GM12878 (cell line): Measurements from ENCODE around the gene PRSS1. TPM values are rescaled to one million over a fixed set of nuclear protein-coding genes. Genes with fewer than 3 reads are reported as not detected.

Source experiments
- ATAC-seq: fragments of 200-7000 bp; cut with Tn5 transposase; 3 replicates; pipeline ENCODE4 v1.9.1; 2020; ENCODE audit warnings: mild to moderate bottlenecking, moderate library complexity
- BruUV-seq: library from RNA; stranded (reverse); fragments of 400-500 nt; replicated peaks from 2 replicates; lab custom pipeline; 2021; lab: Mats Ljungman, UMichigan
- CTCF ChIA-PET: fragments of 300-600 bp; sonication (Branson Sonifier 250); formaldehyde crosslinking; extraction: SDS; loops from one replicate; lab custom pipeline; 2021; ENCODE audit warnings: inconsistent platforms; lab: Yijun Ruan, JAX
- POLR2A ChIA-PET: fragments of 350-600 bp; formaldehyde crosslinking; extraction: SDS; loops from one replicate; lab custom pipeline; 2021; ENCODE audit warnings: inconsistent platforms; lab: Charles Lee
- RAD21 ChIA-PET: fragments of 300-600 bp; sonication (Branson Sonifier 250); formaldehyde crosslinking; loops from one replicate; lab custom pipeline; 2023; ENCODE audit warnings: antibody characterized with exemption; ENCODE audit not compliant: unreplicated experiment; lab: Charles Lee
- SMC1A ChIA-PET: fragments of 300-600 bp; sonication (Branson Sonifier 250); formaldehyde crosslinking; loops from one replicate; lab custom pipeline; 2023; ENCODE audit not compliant: unreplicated experiment, uncharacterized antibody; lab: Charles Lee
- DNase-seq: peaks from one replicate; pipeline ENCODE4 v3.0.0-alpha.2; 2011; ENCODE audit warnings: low read depth, low spot score
- FAIRE-seq: peaks from 3 replicates; lab custom pipeline; 2011; peaks lifted over from hg19 to GRCh38; lab: Jason Lieb, UNC
- H2AFZ ChIP-seq: 2 replicates; pipeline ENCODE4 v1.6.0; 2011; ENCODE audit warnings: low read depth, low read length, control low read depth; ENCODE audit not compliant: control insufficient read depth
- H3K27ac ChIP-seq: 2 replicates; pipeline ENCODE4 v1.5.1; 2011; ENCODE audit warnings: control low read depth; ENCODE audit not compliant: control insufficient read depth, insufficient read depth
- H3K27me3 ChIP-seq, 2 experiments: replicated peaks in 1 of 2; 2 replicates each; pipeline versions ENCODE4 v1.6.0 to v1.6.1; 2011; ENCODE audit warnings: low read length in 1 of 2; ENCODE audit not compliant: control insufficient read depth in 2 of 2, insufficient read depth in 2 of 2
- H3K36me3 ChIP-seq, 2 experiments: 2 replicates each; pipeline ENCODE4 v1.5.1; 2011; ENCODE audit warnings: low read length in 1 of 2; ENCODE audit not compliant: control insufficient read depth in 2 of 2, insufficient read depth in 2 of 2
- H3K4me1 ChIP-seq: 2 replicates; pipeline ENCODE4 v1.6.1; 2011; ENCODE audit warnings: mild to moderate bottlenecking, low read length, moderate library complexity, mixed read lengths; ENCODE audit not compliant: control insufficient read depth, insufficient read depth
- H3K4me2 ChIP-seq: 2 replicates; pipeline ENCODE4 v1.6.0; 2011; ENCODE audit warnings: control low read depth; ENCODE audit not compliant: control insufficient read depth, insufficient read depth
- H3K4me3 ChIP-seq: fragments of 200-600 bp; sonication (generic); 2 replicates; pipeline ENCODE4 v1.5.1; 2016
- H3K79me2 ChIP-seq: 2 replicates; pipeline ENCODE4 v1.6.0; 2011; ENCODE audit warnings: low read length; ENCODE audit not compliant: control insufficient read depth, insufficient read depth
- H3K9ac ChIP-seq: 2 replicates; pipeline ENCODE4 v1.8.0; 2011; ENCODE audit warnings: low read length, control low read depth, mixed read lengths; ENCODE audit not compliant: control insufficient read depth, insufficient read depth
- H3K9me3 ChIP-seq: replicated peaks from 3 replicates; pipeline ENCODE4 v1.5.1; 2011; ENCODE audit warnings: mild to moderate bottlenecking, low read length; ENCODE audit not compliant: control insufficient read depth, insufficient read depth
- H4K20me1 ChIP-seq: 2 replicates; pipeline ENCODE4 v1.6.0; 2011; ENCODE audit not compliant: control insufficient read depth, insufficient read depth
- CBX3 ChIP-seq: fragments of 200-600 bp; sonication (generic); IDR thresholded peaks from 2 replicates; pipeline ENCODE4 v1.6.1; 2016; ENCODE audit warnings: low read depth, borderline replicate concordance
- CHD1 ChIP-seq: IDR thresholded peaks from 2 replicates; pipeline ENCODE4 v1.6.1; 2012; ENCODE audit warnings: low read depth, low read length, improper control_type of control experiment
- CREB1 ChIP-seq: IDR thresholded peaks from 2 replicates; pipeline ENCODE4 v1.6.1; 2012; ENCODE audit warnings: low read depth, mild to moderate bottlenecking, inconsistent platforms
- E2F8 ChIP-seq: fragments of 450-650 bp; IDR thresholded peaks from 2 replicates; pipeline ENCODE4 v1.6.1; 2018; ENCODE audit warnings: mild to moderate bottlenecking, low read depth, moderate library complexity; ENCODE audit not compliant: partially characterized antibody
- EGR1 ChIP-seq, 2 experiments: IDR thresholded peaks; 1 replicate in 1 of 2; 2 replicates in 1 of 2; pipeline ENCODE4 v1.6.1; 2011 to 2012; ENCODE audit warnings: low read depth in 2 of 2, low read length in 2 of 2, borderline replicate concordance in 1 of 2, mild to moderate bottlenecking in 1 of 2, moderate library complexity in 1 of 2
- HDAC2 ChIP-seq: fragments of 200-600 bp; sonication (generic); IDR thresholded peaks from 2 replicates; pipeline ENCODE4 v1.6.1; 2017
- HDAC6 ChIP-seq: fragments of 200-600 bp; sonication (generic); IDR thresholded peaks from one replicate; pipeline ENCODE4 v1.8.0; 2017; ENCODE audit warnings: antibody characterized with exemption; ENCODE audit not compliant: unreplicated experiment
- LARP7 ChIP-seq: fragments of 450-650 bp; IDR thresholded peaks from 2 replicates; pipeline ENCODE4 v1.6.1; 2017; ENCODE audit warnings: mild to moderate bottlenecking
- MTA2 ChIP-seq: fragments of 450-650 bp; IDR thresholded peaks from 2 replicates; pipeline ENCODE4 v1.6.1; 2016; ENCODE audit warnings: low read depth, mild to moderate bottlenecking, moderate library complexity
- NFYB ChIP-seq: IDR thresholded peaks from 2 replicates; pipeline ENCODE4 v1.6.1; 2011; ENCODE audit warnings: low read depth, mild to moderate bottlenecking, low read length, improper control_type of control experiment, moderate library complexity; ENCODE audit not compliant: insufficient read depth
- PAX8 ChIP-seq: fragments of 450-650 bp; IDR thresholded peaks from 2 replicates; pipeline ENCODE4 v1.6.1; 2017; ENCODE audit warnings: mild to moderate bottlenecking, moderate library complexity
- RCOR1 ChIP-seq: conservative IDR thresholded peaks from 2 replicates; pipeline ENCODE4 v1.6.1; 2012; ENCODE audit warnings: low read depth, low read length, improper control_type of control experiment
- SMARCA5 ChIP-seq: fragments of 450-650 bp; IDR thresholded peaks from 2 replicates; pipeline ENCODE4 v1.6.1; 2017; ENCODE audit warnings: mild to moderate bottlenecking
- SP1 ChIP-seq: IDR thresholded peaks from one replicate; pipeline ENCODE4 v1.6.1; 2011; ENCODE audit warnings: low read depth, low read length
- SREBF2 ChIP-seq: IDR thresholded peaks from 2 replicates; pipeline ENCODE4 v1.6.1; 2012; ENCODE audit warnings: mild to moderate bottlenecking, low read length
- TCF12 ChIP-seq: IDR thresholded peaks from 2 replicates; pipeline ENCODE4 v1.6.1; 2011; ENCODE audit warnings: low read depth, mild to moderate bottlenecking, low read length
- YY1 ChIP-seq: IDR thresholded peaks from 2 replicates; pipeline ENCODE4 v1.6.1; 2011; ENCODE audit warnings: low read depth, mild to moderate bottlenecking, low read length
- WGBS: methylation state at CpG from one replicate; pipeline ENCODE4 v1.1.6; 2016; ENCODE audit warnings: low lambda C conversion rate; ENCODE audit not compliant: insufficient replicate concordance, insufficient coverage; ENCODE audit errors: missing lambda C conversion rate; 5-methylcytosine and 5-hydroxymethylcytosine counted together
- in situ Hi-C: fragments of 300-500 bp; cut with MboI; formaldehyde crosslinking; loops from 9 replicates; pipeline ENCODE4 v1.14.3; 2018; ENCODE audit warnings: mixed read lengths
- intact Hi-C: fragments of 100-400 bp; cut with micrococcal nuclease; formaldehyde crosslinking; loops from one replicate; pipeline ENCODE4 v1.14.2; 2022; ENCODE audit not compliant: unreplicated experiment
- polyA plus RNA-seq, 11 experiments: library from polyadenylated mRNA; depleted of rRNA in 4 of 11; unstranded in 6 of 11; stranded (reverse) in 5 of 11; fragments of >200 nt; fragmentation: Nextera tagmentation in 4 of 11; fragmentation: Illumina TruSeq in 1 of 11; extraction: Ambion mirVana in 4 of 11; extraction: Trizol in 1 of 11; gene quantifications; 1 replicate in 1 of 11; 2 replicates in 10 of 11; pipeline versions ENCODE4 v1.2.1 to v1.2.3, GENCODE V29; 2011 to 2016; ENCODE audit warnings: inconsistent platforms in 2 of 11, missing spikeins in 2 of 11, low read depth in 1 of 11
- total RNA-seq, 4 experiments: library from RNA; depleted of rRNA in 3 of 4; stranded (reverse); fragments of >200 nt in 3 of 4; fragmentation: Illumina TruSeq in 1 of 4; extraction: Trizol in 1 of 4; gene quantifications; 2 replicates each; pipeline versions ENCODE4 v1.2.1 to v1.2.3, GENCODE V29; 2013 to 2021
- TF ChIP-seq, protein P1 (sequence below): fragments of 450-650 bp; IDR thresholded peaks from 2 replicates; pipeline ENCODE4 v1.6.1; 2016; ENCODE audit warnings: mild to moderate bottlenecking
- TF ChIP-seq, protein P2 (sequence below): IDR thresholded peaks from 2 replicates; pipeline ENCODE4 v1.6.1; 2012; ENCODE audit warnings: low read depth, low read length, improper control_type of control experiment
- TF ChIP-seq, protein P3 (sequence below): fragments of 450-650 bp; IDR thresholded peaks from 2 replicates; pipeline ENCODE4 v1.6.1; 2017; ENCODE audit warnings: mild to moderate bottlenecking

Gene PRSS1
- total and polyA plus RNA-seq, 10 of the 15 experiments (the other 5 are each of a cell fraction or from before 2014, with no cell fraction given), result 11.9 TPM; not detected in 9

DNA sequence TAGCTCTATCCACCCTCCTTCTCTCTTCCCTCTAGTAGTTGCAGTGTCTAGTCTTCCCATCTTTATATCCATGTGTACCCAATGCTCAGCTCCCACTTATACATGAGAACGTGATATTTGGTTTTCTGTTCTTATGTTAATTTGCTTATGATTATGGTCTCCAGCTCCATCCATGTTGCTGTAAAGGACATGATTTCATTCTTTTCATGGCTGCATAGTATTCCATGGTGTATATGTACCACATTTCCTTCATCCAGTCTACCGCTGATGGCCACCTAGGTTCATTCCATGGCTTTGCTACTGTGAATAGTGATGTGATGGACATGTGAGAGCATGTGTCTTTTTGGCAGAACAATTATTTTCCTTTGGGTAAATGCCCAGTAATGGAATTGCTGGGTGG, 28.0 kb downstream of the PRSS1 start:
- H4K20me1 ChIP-seq, result no peaks in the 10 kb centered on the region
- DNase-seq (no peak), FAIRE-seq (no peak), ATAC-seq (no peak)
- H3K79me2 ChIP-seq, result no peaks in the 10 kb centered on the region
- no peaks in the 10 kb centered on the region for H3K36me3 ChIP-seq
- H2AFZ ChIP-seq, result no peak overlapping the region
- SMC1A ChIA-PET, result interaction anchor here (0.6 to 24.6 kb wide), 3 partner anchors 32 to 693 kb away, joined by 3 to 786 read pairs (median 3); no protein-coding TSS in a partner anchor
- intact Hi-C loops, result no loop called here
- RAD21 ChIA-PET, result interaction anchor here (1.3 to 2.1 kb wide), 2 partner anchors 31 to 34 kb away, joined by 3 to 9 read pairs; no protein-coding TSS in a partner anchor
- no peak overlapping the region for H3K4me3 ChIP-seq
- H3K27ac ChIP-seq, result no peak overlapping the region
- 63% methylated on average over 2 of the region's 2 CpGs for WGBS
- peaks cover under 1% of the 10 kb centered on the region; the same call in 1 of the 2 replicates for H3K4me1 ChIP-seq
- in situ Hi-C loops, result no loop called here
- no peaks in the 10 kb centered on the region for H3K27me3 ChIP-seq
- CTCF ChIA-PET, result interaction anchor here (1.2 to 24.4 kb wide), 3 partner anchors 28 to 243 kb away, joined by 3 to 1055 read pairs (median 286); no protein-coding TSS in a partner anchor
- no peak overlapping the region for H3K9ac ChIP-seq
- TF ChIP-seq SREBF2 (no peak), MTA2 (no peak), CREB1 (no peak), PAX8 (no peak), CBX3 (no peak), RCOR1 (no peak), SMARCA5 (no peak), LARP7 (no peak), TCF12 (no peak), CHD1 (no peak), YY1 (no peak), HDAC2 (no peak), SP1 (no peak), HDAC6 (no peak), NFYB (no peak), E2F8 (no peak), EGR1 (IDR thresholded peaks at IDR 0.05; ENCODE audit: borderline replicate concordance in 1 of 2, low read depth in 2 of 2, low read length in 2 of 2) (no peak)
- TF ChIP-seq, protein P1, sequence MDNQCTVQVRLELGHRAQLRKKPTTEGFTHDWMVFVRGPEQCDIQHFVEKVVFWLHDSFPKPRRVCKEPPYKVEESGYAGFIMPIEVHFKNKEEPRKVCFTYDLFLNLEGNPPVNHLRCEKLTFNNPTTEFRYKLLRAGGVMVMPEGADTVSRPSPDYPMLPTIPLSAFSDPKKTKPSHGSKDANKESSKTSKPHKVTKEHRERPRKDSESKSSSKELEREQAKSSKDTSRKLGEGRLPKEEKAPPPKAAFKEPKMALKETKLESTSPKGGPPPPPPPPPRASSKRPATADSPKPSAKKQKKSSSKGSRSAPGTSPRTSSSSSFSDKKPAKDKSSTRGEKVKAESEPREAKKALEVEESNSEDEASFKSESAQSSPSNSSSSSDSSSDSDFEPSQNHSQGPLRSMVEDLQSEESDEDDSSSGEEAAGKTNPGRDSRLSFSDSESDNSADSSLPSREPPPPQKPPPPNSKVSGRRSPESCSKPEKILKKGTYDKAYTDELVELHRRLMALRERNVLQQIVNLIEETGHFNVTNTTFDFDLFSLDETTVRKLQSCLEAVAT, result no peak
- TF ChIP-seq, protein P2, sequence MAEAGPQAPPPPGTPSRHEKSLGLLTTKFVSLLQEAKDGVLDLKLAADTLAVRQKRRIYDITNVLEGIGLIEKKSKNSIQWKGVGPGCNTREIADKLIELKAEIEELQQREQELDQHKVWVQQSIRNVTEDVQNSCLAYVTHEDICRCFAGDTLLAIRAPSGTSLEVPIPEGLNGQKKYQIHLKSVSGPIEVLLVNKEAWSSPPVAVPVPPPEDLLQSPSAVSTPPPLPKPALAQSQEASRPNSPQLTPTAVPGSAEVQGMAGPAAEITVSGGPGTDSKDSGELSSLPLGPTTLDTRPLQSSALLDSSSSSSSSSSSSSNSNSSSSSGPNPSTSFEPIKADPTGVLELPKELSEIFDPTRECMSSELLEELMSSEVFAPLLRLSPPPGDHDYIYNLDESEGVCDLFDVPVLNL, result no peak
- TF ChIP-seq, protein P3, sequence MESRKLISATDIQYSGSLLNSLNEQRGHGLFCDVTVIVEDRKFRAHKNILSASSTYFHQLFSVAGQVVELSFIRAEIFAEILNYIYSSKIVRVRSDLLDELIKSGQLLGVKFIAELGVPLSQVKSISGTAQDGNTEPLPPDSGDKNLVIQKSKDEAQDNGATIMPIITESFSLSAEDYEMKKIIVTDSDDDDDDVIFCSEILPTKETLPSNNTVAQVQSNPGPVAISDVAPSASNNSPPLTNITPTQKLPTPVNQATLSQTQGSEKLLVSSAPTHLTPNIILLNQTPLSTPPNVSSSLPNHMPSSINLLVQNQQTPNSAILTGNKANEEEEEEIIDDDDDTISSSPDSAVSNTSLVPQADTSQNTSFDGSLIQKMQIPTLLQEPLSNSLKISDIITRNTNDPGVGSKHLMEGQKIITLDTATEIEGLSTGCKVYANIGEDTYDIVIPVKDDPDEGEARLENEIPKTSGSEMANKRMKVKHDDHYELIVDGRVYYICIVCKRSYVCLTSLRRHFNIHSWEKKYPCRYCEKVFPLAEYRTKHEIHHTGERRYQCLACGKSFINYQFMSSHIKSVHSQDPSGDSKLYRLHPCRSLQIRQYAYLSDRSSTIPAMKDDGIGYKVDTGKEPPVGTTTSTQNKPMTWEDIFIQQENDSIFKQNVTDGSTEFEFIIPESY, result no peak
- BruUV-seq, result no TSS peak
- H3K9me3 ChIP-seq, result no peaks in the 10 kb centered on the region; the same call in 2 of the 3 replicates
- H3K4me2 ChIP-seq, result no peak overlapping the region
- POLR2A ChIA-PET, result no interaction called here
